Fibroblast of lung (primary cell): Measurements from ENCODE around the gene IQGAP2. TPM values are rescaled to one million over a fixed set of nuclear protein-coding genes. Genes with fewer than 3 reads are reported as not detected.

Experiments
- DNase-seq, 2 donors: peaks; one replicate each; pipeline versions ENCODE4 v3.0.0 to v3.0.0-alpha.2; 2010; ENCODE audit warnings: low read depth in 2 of 2
- H2AFZ ChIP-seq: 2 replicates; pipeline ENCODE4 v1.5.1; 2012; ENCODE audit warnings: low read length, control low read depth, inconsistent platforms
- H3K27ac ChIP-seq: 2 replicates; pipeline ENCODE4 v1.5.1; 2011; ENCODE audit warnings: low read length, control low read depth; ENCODE audit not compliant: insufficient read depth
- H3K27me3 ChIP-seq: 2 replicates; pipeline ENCODE4 v1.5.1; 2011; ENCODE audit warnings: mild to moderate bottlenecking, low read length; ENCODE audit not compliant: control insufficient read depth, insufficient read depth
- H3K36me3 ChIP-seq: 2 replicates; pipeline ENCODE4 v1.5.1; 2011; ENCODE audit warnings: low read length; ENCODE audit not compliant: control insufficient read depth, insufficient read depth
- H3K4me1 ChIP-seq: 2 replicates; pipeline ENCODE4 v1.5.1; 2011; ENCODE audit warnings: low read length; ENCODE audit not compliant: control insufficient read depth, insufficient read depth; ENCODE audit errors: extremely low read depth
- H3K4me2 ChIP-seq: 2 replicates; pipeline ENCODE4 v1.5.1; 2011; ENCODE audit warnings: low read length, control low read depth; ENCODE audit not compliant: insufficient read depth; ENCODE audit errors: extremely low read depth
- H3K4me3 ChIP-seq, 4 experiments: fragments of 200-600 bp in 1 of 4; sonication (generic) in 1 of 4; replicated peaks in 1 of 4; 2 replicates each; pipeline ENCODE4 v1.5.1; 2011 to 2016; ENCODE audit warnings: low read length in 4 of 4, low read depth in 3 of 4, mild to moderate bottlenecking in 3 of 4, control low read depth in 2 of 4, inconsistent platforms in 1 of 4, mixed read lengths in 1 of 4; ENCODE audit not compliant: insufficient read depth in 1 of 4; ENCODE audit errors: control extremely low read depth in 1 of 4
- H3K79me2 ChIP-seq: 2 replicates; pipeline ENCODE4 v1.5.1; 2012; ENCODE audit warnings: mild to moderate bottlenecking, low read length, inconsistent platforms; ENCODE audit not compliant: control insufficient read depth, insufficient read depth
- H3K9ac ChIP-seq: 2 replicates; pipeline ENCODE4 v1.5.1; 2011; ENCODE audit warnings: mild to moderate bottlenecking, low read length, control low read depth; ENCODE audit not compliant: insufficient read depth
- H3K9me3 ChIP-seq: 2 replicates; pipeline ENCODE4 v1.5.1; 2012; ENCODE audit warnings: low read depth, low read length; ENCODE audit not compliant: control insufficient read depth, insufficient read depth
- H4K20me1 ChIP-seq: 2 replicates; pipeline ENCODE4 v1.5.1; 2011; ENCODE audit warnings: low read length; ENCODE audit not compliant: control insufficient read depth, insufficient read depth; ENCODE audit errors: extremely low read depth
- EZH2 ChIP-seq: IDR thresholded peaks from 2 replicates; pipeline ENCODE4 v1.5.1; 2012; ENCODE audit warnings: low read length, control low read depth, mild to moderate bottlenecking; ENCODE audit errors: missing control alignments
- polyA plus RNA-seq, 2 donors: library from polyadenylated mRNA; depleted of rRNA in 1 of 2; stranded (reverse) in 1 of 2; unstranded in 1 of 2; fragments of >200 nt; gene quantifications; 2 replicates each; pipeline ENCODE4 v1.2.1, GENCODE V29; 2011 to 2012; ENCODE audit warnings: missing spikeins in 1 of 2
- total RNA-seq: library from RNA; depleted of rRNA; stranded (reverse); fragments of >200 nt; gene quantifications from 2 replicates; pipeline ENCODE4 v1.2.1, GENCODE V29; 2014
- TF ChIP-seq, protein P1 (sequence below), 2 donors: IDR thresholded peaks in 1 of 2; conservative IDR thresholded peaks in 1 of 2; 1 replicate in 1 of 2; 2 replicates in 1 of 2; pipeline ENCODE4 v1.5.1; 2011 to 2012; ENCODE audit warnings: low read length in 2 of 2, control low read depth in 1 of 2, inconsistent platforms in 1 of 2, low read depth in 1 of 2, mild to moderate bottlenecking in 1 of 2

The IQGAP2 gene
- total and polyA plus RNA-seq, 2 donors (not counting 1 experiment from before 2014, with no cell fraction given) = 5.1 to 7.9 TPM

DNA sequence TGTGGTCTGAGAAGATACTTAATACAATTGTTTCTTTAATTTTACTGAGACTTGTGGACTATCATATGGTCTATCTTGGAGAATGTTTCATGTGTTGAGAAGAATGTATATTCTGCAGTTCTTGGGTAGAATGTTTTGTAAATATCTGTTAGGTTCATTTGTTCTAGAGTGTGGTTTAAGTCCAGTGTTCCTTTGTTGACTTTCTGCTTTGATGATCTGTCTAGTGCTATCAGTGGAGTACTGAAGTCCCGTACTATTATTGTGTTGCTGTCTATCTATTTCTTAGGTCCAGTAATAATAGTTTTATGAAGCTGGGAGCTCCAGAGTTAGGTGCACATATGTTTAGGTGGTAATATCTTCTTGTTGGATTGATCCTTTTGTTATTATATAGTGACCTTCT is 36.1 kb downstream of the IQGAP2 start:
- no peaks in the 10 kb centered on the region for H4K20me1 ChIP-seq
- DNase-seq = no peak
- H3K79me2 ChIP-seq = no peaks in the 10 kb centered on the region
- TF ChIP-seq EZH2 = no peak
- TF ChIP-seq, protein P1, sequence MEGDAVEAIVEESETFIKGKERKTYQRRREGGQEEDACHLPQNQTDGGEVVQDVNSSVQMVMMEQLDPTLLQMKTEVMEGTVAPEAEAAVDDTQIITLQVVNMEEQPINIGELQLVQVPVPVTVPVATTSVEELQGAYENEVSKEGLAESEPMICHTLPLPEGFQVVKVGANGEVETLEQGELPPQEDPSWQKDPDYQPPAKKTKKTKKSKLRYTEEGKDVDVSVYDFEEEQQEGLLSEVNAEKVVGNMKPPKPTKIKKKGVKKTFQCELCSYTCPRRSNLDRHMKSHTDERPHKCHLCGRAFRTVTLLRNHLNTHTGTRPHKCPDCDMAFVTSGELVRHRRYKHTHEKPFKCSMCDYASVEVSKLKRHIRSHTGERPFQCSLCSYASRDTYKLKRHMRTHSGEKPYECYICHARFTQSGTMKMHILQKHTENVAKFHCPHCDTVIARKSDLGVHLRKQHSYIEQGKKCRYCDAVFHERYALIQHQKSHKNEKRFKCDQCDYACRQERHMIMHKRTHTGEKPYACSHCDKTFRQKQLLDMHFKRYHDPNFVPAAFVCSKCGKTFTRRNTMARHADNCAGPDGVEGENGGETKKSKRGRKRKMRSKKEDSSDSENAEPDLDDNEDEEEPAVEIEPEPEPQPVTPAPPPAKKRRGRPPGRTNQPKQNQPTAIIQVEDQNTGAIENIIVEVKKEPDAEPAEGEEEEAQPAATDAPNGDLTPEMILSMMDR (conservative IDR thresholded peaks at IDR 0.05 in 1 of 2, IDR thresholded peaks at IDR 0.05 in 1 of 2; ENCODE audit: low read depth in 1 of 2, low read length in 2 of 2) = no peak
- H3K27me3 ChIP-seq = no peaks in the 10 kb centered on the region
- H3K4me1 ChIP-seq = no peaks in the 10 kb centered on the region
- H3K4me2 ChIP-seq = no peak overlapping the region
- H3K4me3 ChIP-seq = no peak overlapping the region
- no peaks in the 10 kb centered on the region for H3K36me3 ChIP-seq
- H3K9ac ChIP-seq = no peak overlapping the region
- H2AFZ ChIP-seq = no peak overlapping the region
- no peak overlapping the region for H3K27ac ChIP-seq
- no peaks in the 10 kb centered on the region for H3K9me3 ChIP-seq

DNA sequence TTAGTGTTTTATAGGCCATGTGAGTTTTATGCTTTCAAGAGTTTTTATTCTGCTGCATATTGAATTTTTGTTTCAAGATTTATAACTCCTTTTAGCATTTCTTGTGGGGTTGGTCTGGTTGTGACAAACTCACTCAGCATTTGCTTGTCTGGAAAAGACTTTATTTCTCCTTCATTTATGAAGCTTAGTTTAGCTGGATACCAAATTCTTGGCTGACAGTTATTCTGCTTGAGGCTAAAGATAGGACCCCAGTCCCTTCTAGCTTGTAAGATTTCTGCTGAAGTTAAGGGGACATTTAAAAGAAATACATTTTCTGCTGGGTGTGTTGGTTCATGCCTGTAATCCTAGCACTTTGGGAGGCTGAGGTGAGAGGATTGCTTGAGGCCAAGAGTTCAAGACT is 36.8 kb downstream of the IQGAP2 start:
- Histone ChIP-seq H3K36me3 (no peaks in the 10 kb centered on the region), H3K9me3 (no peaks in the 10 kb centered on the region), H3K4me1 (no peaks in the 10 kb centered on the region), H3K4me3 (no peak overlapping the region), H4K20me1 (no peaks in the 10 kb centered on the region), H2AFZ (no peak overlapping the region), H3K4me2 (no peak overlapping the region), H3K79me2 (no peaks in the 10 kb centered on the region), H3K27me3 (no peaks in the 10 kb centered on the region), H3K9ac (no peak overlapping the region), H3K27ac (no peak overlapping the region)
- TF ChIP-seq EZH2 = no peak
- TF ChIP-seq, protein P1 (conservative IDR thresholded peaks at IDR 0.05 in 1 of 2, IDR thresholded peaks at IDR 0.05 in 1 of 2; ENCODE audit: low read depth in 1 of 2, low read length in 2 of 2) = no peak
- no peak for DNase-seq

DNA sequence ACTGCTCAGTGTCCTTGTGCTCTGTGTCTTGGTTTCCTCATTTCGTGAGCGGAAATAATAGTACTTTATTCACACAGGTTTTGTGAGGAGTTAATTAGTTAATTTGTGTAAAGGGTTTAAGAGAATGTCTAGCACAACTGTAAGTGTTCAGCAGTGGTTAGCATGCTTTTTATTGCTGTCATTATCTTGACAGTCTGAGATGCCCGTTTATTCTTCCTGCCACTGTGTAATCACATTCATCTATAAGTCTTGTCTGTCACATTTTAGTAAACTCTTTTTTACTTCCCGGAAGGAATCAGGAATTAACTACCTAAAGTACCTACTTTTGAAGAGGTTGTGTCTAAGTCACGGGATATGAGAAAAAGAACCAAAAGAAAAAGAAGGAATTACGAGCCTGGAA is 38.0 kb downstream of the IQGAP2 start:
- no peak overlapping the region for H3K27ac ChIP-seq
- no peak overlapping the region for H3K4me2 ChIP-seq
- no peaks in the 10 kb centered on the region for H3K79me2 ChIP-seq
- H4K20me1 ChIP-seq = no peaks in the 10 kb centered on the region
- no peak overlapping the region for H2AFZ ChIP-seq
- no peak for DNase-seq
- H3K4me3 ChIP-seq = no peak overlapping the region
- no peak for TF ChIP-seq EZH2
- TF ChIP-seq, protein P1 (conservative IDR thresholded peaks at IDR 0.05 in 1 of 2, IDR thresholded peaks at IDR 0.05 in 1 of 2; ENCODE audit: low read depth in 1 of 2, low read length in 2 of 2) = no peak
- no peaks in the 10 kb centered on the region for H3K27me3 ChIP-seq
- H3K9me3 ChIP-seq = no peaks in the 10 kb centered on the region
- no peaks in the 10 kb centered on the region for H3K4me1 ChIP-seq
- no peak overlapping the region for H3K9ac ChIP-seq
- no peaks in the 10 kb centered on the region for H3K36me3 ChIP-seq
